ENCODE data around the gene PAFAH1B2.

- TF ChIP-seq, protein P1, sequence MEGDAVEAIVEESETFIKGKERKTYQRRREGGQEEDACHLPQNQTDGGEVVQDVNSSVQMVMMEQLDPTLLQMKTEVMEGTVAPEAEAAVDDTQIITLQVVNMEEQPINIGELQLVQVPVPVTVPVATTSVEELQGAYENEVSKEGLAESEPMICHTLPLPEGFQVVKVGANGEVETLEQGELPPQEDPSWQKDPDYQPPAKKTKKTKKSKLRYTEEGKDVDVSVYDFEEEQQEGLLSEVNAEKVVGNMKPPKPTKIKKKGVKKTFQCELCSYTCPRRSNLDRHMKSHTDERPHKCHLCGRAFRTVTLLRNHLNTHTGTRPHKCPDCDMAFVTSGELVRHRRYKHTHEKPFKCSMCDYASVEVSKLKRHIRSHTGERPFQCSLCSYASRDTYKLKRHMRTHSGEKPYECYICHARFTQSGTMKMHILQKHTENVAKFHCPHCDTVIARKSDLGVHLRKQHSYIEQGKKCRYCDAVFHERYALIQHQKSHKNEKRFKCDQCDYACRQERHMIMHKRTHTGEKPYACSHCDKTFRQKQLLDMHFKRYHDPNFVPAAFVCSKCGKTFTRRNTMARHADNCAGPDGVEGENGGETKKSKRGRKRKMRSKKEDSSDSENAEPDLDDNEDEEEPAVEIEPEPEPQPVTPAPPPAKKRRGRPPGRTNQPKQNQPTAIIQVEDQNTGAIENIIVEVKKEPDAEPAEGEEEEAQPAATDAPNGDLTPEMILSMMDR (IDR thresholded peaks at IDR 0.05 in 4 of 5, conservative IDR thresholded peaks at IDR 0.05 in 1 of 5), result no peak
- TF ChIP-seq POLR2A (IDR thresholded peaks at IDR 0.05), result no peak
These were observed 43.5 kb upstream of the PAFAH1B2 start for GRCh38 chr11:117100556-117100955.
